Endothelial cell of umbilical vein (primary cell): ENCODE measurements around the gene TANGO2. TPM values are rescaled to one million over a fixed set of nuclear protein-coding genes. Genes with fewer than 3 reads are reported as not detected.

Source experiments
- BruUV-seq: library from RNA; stranded (reverse); fragments of 400-500 nt; replicated peaks from 2 replicates; lab custom pipeline; 2021; lab: Mats Ljungman, UMichigan
- CTCF ChIA-PET: fragments of 300-600, 350-600 bp; sonication (Branson Sonifier 250); formaldehyde crosslinking; loops from one replicate; lab custom pipeline; 2021; ENCODE audit warnings: antibody characterized with exemption, inconsistent platforms; lab: Charles Lee
- POLR2A ChIA-PET: fragments of 300-600, 350-600 bp; sonication (Branson Sonifier 250); formaldehyde crosslinking; loops from one replicate; lab custom pipeline; 2021; ENCODE audit warnings: antibody characterized with exemption, inconsistent platforms; lab: Charles Lee
- DNase-seq: peaks from one replicate; pipeline ENCODE4 v3.0.0-alpha.2; 2011; ENCODE audit warnings: low read depth, low spot score
- FAIRE-seq: peaks from 2 replicates; lab custom pipeline; 2011; peaks lifted over from hg19 to GRCh38; lab: Jason Lieb, UNC
- H2AFZ ChIP-seq: 2 replicates; pipeline ENCODE4 v1.6.0; 2012; ENCODE audit warnings: low read depth, low read length, control low read depth, inconsistent platforms
- H3K27ac ChIP-seq: 2 replicates; pipeline ENCODE4 v1.5.1; 2011; ENCODE audit warnings: low read depth, mild to moderate bottlenecking, control low read depth, low read length, moderate library complexity; ENCODE audit not compliant: insufficient read depth
- H3K27me3 ChIP-seq, 2 experiments: 2 replicates each; pipeline versions ENCODE4 v1.6.0 to v1.6.1; 2011; ENCODE audit warnings: low read length in 2 of 2, mixed read lengths in 1 of 2; ENCODE audit not compliant: control insufficient read depth in 2 of 2, insufficient read depth in 2 of 2
- H3K36me3 ChIP-seq, 2 experiments: 2 replicates in 1 of 2; 3 replicates in 1 of 2; pipeline ENCODE4 v1.5.1; 2011; ENCODE audit warnings: low read length in 2 of 2, mild to moderate bottlenecking in 1 of 2, moderate library complexity in 1 of 2; ENCODE audit not compliant: control insufficient read depth in 2 of 2, insufficient read depth in 2 of 2; ENCODE audit errors: extremely low read depth in 1 of 2
- H3K4me1 ChIP-seq: 3 replicates; pipeline ENCODE4 v1.5.1; 2011; ENCODE audit warnings: mild to moderate bottlenecking, low read length; ENCODE audit not compliant: control insufficient read depth, insufficient read depth; ENCODE audit errors: extremely low read depth
- H3K4me2 ChIP-seq: 2 replicates; pipeline ENCODE4 v1.6.1; 2011; ENCODE audit warnings: low read length, control low read depth, mixed read lengths; ENCODE audit not compliant: insufficient read depth
- H3K4me3 ChIP-seq, 3 experiments: fragments of 200-600 bp in 1 of 3; sonication (generic), shearing (Covaris generic) in 1 of 3; replicated peaks in 1 of 3; 2 replicates each; pipeline ENCODE4 v1.5.1; 2011 to 2016; ENCODE audit warnings: control low read depth in 3 of 3, low read length in 3 of 3, mild to moderate bottlenecking in 2 of 3, inconsistent platforms in 1 of 3, low read depth in 1 of 3, moderate library complexity in 1 of 3; ENCODE audit not compliant: insufficient read depth in 1 of 3
- H3K79me2 ChIP-seq: 2 replicates; pipeline ENCODE4 v1.6.0; 2012; ENCODE audit warnings: low read length, inconsistent platforms; ENCODE audit not compliant: control insufficient read depth, insufficient read depth
- H3K9ac ChIP-seq: replicated peaks from 2 replicates; pipeline ENCODE3; 2011; ENCODE audit warnings: low read length, control low read depth; ENCODE audit not compliant: insufficient read depth; ENCODE audit errors: extremely low read depth
- H3K9me1 ChIP-seq: replicated peaks from 3 replicates; pipeline ENCODE4 v1.6.0; 2011; ENCODE audit warnings: mild to moderate bottlenecking, low read length; ENCODE audit not compliant: control insufficient read depth, insufficient read depth; ENCODE audit errors: extremely low read depth
- H3K9me3 ChIP-seq: replicated peaks from 2 replicates; pipeline ENCODE4 v1.5.1; 2012; ENCODE audit warnings: low read length, inconsistent platforms; ENCODE audit not compliant: control insufficient read depth, insufficient read depth
- H4K20me1 ChIP-seq: replicated peaks from 2 replicates; pipeline ENCODE3; 2011; ENCODE audit warnings: mild to moderate bottlenecking, low read length; ENCODE audit not compliant: control insufficient read depth, insufficient read depth; ENCODE audit errors: extremely low read depth
- CTCF ChIP-seq, 2 donors: IDR thresholded peaks; 1 replicate in 1 of 2; 2 replicates in 1 of 2; pipeline ENCODE4 v1.5.1; 2011; ENCODE audit warnings: low read length in 2 of 2, mild to moderate bottlenecking in 2 of 2, moderate library complexity in 2 of 2, control low read depth in 1 of 2, inconsistent platforms in 1 of 2, low read depth in 1 of 2; ENCODE audit not compliant: insufficient read depth in 1 of 2; ENCODE audit errors: extremely low read depth in 1 of 2
- EZH2 ChIP-seq: IDR thresholded peaks from 2 replicates; pipeline ENCODE4 v1.6.1; 2012; ENCODE audit warnings: borderline replicate concordance, low read depth, mild to moderate bottlenecking, moderate library complexity, low read length, inconsistent platforms; ENCODE audit not compliant: severe bottlenecking
- FOS ChIP-seq: IDR thresholded peaks from 2 replicates; pipeline ENCODE4 v1.6.1; 2011; ENCODE audit warnings: mild to moderate bottlenecking, low read length, moderate library complexity, borderline replicate concordance; ENCODE audit not compliant: insufficient read depth
- GATA2 ChIP-seq: IDR thresholded peaks from 2 replicates; pipeline ENCODE4 v1.7.0; 2011; ENCODE audit warnings: low read depth, mild to moderate bottlenecking, moderate library complexity, mixed read lengths, low read length; ENCODE audit not compliant: insufficient read length, insufficient read depth
- JUN ChIP-seq: IDR thresholded peaks from 2 replicates; pipeline ENCODE4 v1.6.1; 2011; ENCODE audit warnings: borderline replicate concordance, low read depth; ENCODE audit not compliant: insufficient read length, insufficient read depth
- MAX ChIP-seq: IDR thresholded peaks from 2 replicates; pipeline ENCODE4 v1.6.1; 2011; ENCODE audit not compliant: insufficient read depth, insufficient read length
- MYC ChIP-seq: IDR thresholded peaks from one replicate; pipeline ENCODE4 v1.6.1; 2011; ENCODE audit warnings: mild to moderate bottlenecking, low read depth, low read length
- POLR2A ChIP-seq: IDR thresholded peaks from 2 replicates; pipeline ENCODE4 v1.6.1; 2012; ENCODE audit warnings: low read depth, mild to moderate bottlenecking, control low read depth, low read length
- POLR2AphosphoS5 ChIP-seq: IDR thresholded peaks from 2 replicates; pipeline ENCODE4 v1.6.1; 2012; ENCODE audit warnings: low read depth, mild to moderate bottlenecking, control low read depth, low read length, moderate library complexity; ENCODE audit not compliant: insufficient read depth
- dilution Hi-C: fragments of 300-500 bp; cut with MboI; formaldehyde crosslinking; loops from one replicate; pipeline ENCODE4 v1.15.0; 2019; ENCODE audit warnings: low sequenced_read_pairs; ENCODE audit not compliant: extremely low pct_ligation_motif_present
- intact Hi-C: fragments of 100-400 bp; cut with micrococcal nuclease; formaldehyde crosslinking; loops from one replicate; pipeline ENCODE4 v1.10.0; 2022
- polyA plus RNA-seq, 4 experiments: library from polyadenylated mRNA; depleted of rRNA in 3 of 4; stranded (reverse) in 3 of 4; unstranded in 1 of 4; fragments of >200 nt; gene quantifications; 2 replicates each; pipeline versions ENCODE4 v1.2.1 to v1.2.3, GENCODE V29; 2011 to 2012; ENCODE audit warnings: missing spikeins in 1 of 4
- total RNA-seq: library from RNA; stranded (reverse); gene quantifications from 2 replicates; pipeline ENCODE4 v1.2.3, GENCODE V29; 2021

TANGO2 gene
- total and polyA plus RNA-seq, 2 donors (not counting 3 experiments of a cell fraction or from before 2014, with no cell fraction given), result 40.0 to 49.3 TPM

GRCh38 chr22:19977296-19978243 lies 43.3 kb upstream of the TANGO2 start:
- no TSS peak for BruUV-seq
- H4K20me1 ChIP-seq, result no peaks in the 10 kb centered on the region
- no peak overlapping the region for H3K9ac ChIP-seq
- no peaks in the 10 kb centered on the region for H3K9me3 ChIP-seq
- H3K4me3 ChIP-seq, result no peak overlapping the region
- POLR2A ChIA-PET, result no interaction called here
- H3K4me2 ChIP-seq, result no peak overlapping the region
- peaks cover 19% of the 10 kb centered on the region for H3K4me1 ChIP-seq
- no peaks in the 10 kb centered on the region for H3K79me2 ChIP-seq
- peaks cover 8 to 55% of the 10 kb centered on the region in 2 experiments for H3K36me3 ChIP-seq
- no peaks in the 10 kb centered on the region for H3K27me3 ChIP-seq
- H3K9me1 ChIP-seq, result no peaks in the 10 kb centered on the region
- dilution Hi-C loops, result no loop called here
- no peak overlapping the region for H2AFZ ChIP-seq
- TF ChIP-seq EZH2 (no peak), GATA2 (no peak), POLR2A (no peak), POLR2AphosphoS5 (no peak), CTCF (IDR thresholded peaks at IDR 0.05; ENCODE audit: extremely low read depth in 1 of 2, insufficient read depth in 1 of 2, low read depth in 1 of 2, low read length in 2 of 2) (no peak), MYC (no peak), MAX (no peak), FOS (no peak), JUN (no peak)
- intact Hi-C loops, result no loop called here
- CTCF ChIA-PET, result interaction anchor here (1.1 to 4.6 kb wide), 5 partner anchors 9 to 43 kb away, joined by 3 to 26 read pairs (median 4); partner anchors contain the start of gene TANGO2
- H3K27ac ChIP-seq, result no peak overlapping the region
- no peak for FAIRE-seq
- no peak for DNase-seq
